ENCODE results near the gene WBP1L.

DNA sequence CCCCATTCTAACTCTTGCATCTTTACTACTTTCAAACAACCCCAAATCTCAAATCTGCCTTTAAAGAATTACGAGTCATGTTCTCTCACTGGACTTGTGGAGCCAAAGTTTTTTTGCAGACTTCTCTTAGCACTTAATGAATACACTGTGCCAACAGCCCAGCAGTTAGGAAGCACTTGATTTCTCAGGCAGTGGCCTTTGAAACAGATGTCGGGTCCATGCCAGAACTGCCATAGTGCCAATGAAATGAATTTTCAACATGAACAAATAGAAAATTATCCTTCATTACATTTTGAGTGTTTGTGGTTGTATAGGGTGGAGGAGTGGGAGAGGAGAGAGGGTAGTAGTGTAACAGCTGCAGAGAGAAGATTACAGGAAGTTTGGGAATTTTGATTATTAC lies 116.2 kb downstream of the WBP1L start:
- TF ChIP-seq, protein P1, sequence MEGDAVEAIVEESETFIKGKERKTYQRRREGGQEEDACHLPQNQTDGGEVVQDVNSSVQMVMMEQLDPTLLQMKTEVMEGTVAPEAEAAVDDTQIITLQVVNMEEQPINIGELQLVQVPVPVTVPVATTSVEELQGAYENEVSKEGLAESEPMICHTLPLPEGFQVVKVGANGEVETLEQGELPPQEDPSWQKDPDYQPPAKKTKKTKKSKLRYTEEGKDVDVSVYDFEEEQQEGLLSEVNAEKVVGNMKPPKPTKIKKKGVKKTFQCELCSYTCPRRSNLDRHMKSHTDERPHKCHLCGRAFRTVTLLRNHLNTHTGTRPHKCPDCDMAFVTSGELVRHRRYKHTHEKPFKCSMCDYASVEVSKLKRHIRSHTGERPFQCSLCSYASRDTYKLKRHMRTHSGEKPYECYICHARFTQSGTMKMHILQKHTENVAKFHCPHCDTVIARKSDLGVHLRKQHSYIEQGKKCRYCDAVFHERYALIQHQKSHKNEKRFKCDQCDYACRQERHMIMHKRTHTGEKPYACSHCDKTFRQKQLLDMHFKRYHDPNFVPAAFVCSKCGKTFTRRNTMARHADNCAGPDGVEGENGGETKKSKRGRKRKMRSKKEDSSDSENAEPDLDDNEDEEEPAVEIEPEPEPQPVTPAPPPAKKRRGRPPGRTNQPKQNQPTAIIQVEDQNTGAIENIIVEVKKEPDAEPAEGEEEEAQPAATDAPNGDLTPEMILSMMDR (IDR thresholded peaks at IDR 0.05; ENCODE audit: low read depth, low read length, poor library complexity, severe bottlenecking), result no peak
- TF ChIP-seq EZH2phosphoT487 (IDR thresholded peaks at IDR 0.05; ENCODE audit: borderline replicate concordance, low read length), result no peak

All from DOHH2 (cell line).